NCI-H1105 (cell line): ENCODE measurements around the gene SAA2.
"Not testable (repeated sequence)": the region's sequence is repeated elsewhere in the genome, so short reads cannot be mapped to it uniquely, and the experiment has no call there.

ENCODE experiments used
- DNase-seq: peaks from one replicate; lab custom pipeline; 2025; lab: John Stamatoyannopoulos, UW

Gene SAA2

DNA sequence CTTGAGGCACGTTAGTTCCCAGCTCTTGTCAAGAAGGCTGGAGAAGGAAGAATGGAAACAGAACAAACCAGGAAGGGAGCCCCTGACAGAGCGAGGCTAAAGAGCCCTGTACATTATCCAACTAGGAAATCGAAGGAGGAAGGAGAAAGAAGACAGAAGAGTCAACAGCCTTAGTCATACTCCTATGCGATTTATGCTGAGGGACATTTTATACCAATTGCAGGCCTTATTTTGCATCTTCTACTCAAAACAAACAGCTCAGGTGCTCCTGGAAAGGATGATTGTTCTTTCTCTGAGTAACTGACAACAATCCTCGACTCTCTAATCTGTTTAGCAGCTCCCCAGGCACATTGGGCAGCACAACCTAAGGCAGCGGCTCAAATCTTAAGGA lies 1.3 kb downstream of the SAA2 start:
- not testable (repeated sequence) for DNase-seq

DNA sequence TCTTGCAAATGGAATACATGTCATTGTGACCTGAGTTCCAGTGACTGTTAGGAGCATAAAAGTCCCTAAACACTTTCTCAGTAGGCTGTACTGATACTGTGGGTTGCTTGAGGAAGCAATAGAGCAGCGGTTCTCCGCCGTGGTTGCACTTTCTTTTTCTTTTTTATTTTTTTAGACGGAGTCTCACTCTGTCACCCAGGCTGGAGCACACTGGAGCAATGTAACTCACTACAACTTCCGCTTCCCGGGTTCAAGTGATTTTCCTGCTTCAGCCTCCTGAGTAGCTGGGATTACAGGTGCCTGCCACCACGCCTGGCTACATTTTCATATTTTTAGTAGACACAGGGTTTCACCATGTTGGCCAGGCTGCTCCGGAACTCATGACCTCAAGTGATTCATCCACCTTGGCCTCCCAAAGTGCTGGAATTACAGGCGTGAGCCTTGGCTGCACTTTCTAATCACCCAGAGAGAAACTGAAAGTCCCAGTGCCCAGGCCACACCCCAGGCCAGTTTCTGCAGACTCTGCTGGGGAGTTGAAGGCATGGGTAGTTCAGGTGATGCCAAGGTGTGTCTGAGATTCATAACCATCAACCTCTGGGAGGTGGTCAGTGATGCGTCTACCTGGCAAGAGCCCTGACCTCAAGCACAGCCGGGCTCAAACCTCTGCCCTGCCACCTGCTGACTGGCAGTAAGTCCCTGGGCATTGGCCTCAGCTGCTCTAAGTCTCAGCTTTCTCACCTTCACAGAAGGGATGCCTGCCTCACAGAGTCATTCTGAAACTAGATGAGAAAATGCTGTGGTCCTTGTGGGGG lies 1.9 kb downstream of the SAA2 start:
- not testable (repeated sequence) for DNase-seq

DNA sequence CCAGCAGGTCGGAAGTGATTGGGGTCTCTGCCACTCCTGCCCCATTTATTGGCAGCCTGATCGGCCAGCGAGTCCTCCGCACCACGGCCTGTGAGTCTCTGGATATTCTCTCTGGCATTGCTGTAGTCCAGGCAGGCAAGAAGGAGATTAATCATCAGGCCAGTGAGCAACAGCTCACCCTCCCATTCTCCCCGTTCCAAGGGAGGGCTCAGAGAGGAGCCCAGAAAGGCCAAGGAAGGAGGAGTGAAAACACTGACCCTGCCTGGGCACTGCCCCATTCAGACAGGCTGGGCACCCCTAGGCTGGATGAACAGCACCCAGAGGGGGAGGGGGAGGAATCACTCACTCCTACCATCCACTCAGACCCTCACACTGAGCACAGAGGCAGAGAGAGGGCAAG lies 3.1 kb downstream of the SAA2 start:
- DNase-seq, result no peak

DNA sequence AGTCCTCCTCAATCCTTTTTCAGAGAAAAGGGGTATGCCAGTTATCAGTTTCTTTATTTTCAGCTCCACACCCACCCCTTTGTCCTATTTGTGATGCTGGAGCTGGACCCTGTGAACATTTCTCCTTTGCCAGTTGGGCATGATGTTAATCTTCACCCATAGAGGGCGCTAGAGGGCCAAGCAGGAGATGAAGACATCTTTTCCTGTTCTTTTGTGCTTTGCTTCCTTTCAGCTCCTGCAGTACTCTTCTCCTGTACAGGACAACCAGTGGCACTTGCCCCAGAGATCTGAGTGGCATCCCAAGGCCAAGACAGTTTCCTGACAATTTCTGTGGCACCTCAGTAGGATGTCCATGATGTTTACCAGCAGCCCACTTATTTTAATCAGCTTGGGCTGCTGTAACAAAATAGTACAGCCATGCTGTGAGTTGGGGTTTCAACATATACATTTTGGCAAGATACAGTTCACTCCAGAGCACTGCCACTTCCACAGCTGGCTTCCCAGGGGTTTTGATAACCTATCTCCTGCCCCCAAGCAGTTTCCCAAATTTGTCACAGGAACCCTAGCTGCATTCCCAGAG lies 4.6 kb downstream of the SAA2 start:
- DNase-seq, result peak; percentile 54

DNA sequence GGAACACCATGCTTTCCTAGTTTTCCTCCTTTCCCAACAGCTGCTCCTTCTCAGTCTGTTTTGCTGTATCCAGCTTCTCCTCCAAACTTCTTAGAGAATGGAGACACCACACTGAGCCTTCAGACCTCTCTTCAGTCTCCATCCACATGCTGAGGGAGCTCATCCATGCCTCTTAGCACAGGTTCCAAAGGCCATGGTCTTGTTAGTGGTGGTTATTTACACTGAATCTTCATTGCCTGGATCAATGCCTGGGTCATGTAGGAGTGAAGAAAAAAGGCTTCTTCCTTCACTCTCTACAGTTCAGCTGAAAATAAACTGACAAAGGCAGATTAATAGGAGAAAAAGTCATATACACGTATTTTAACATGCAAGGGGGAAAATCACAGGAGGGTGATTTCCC lies 8.8 kb downstream of the SAA2 start:
- DNase-seq, result no peak

DNA sequence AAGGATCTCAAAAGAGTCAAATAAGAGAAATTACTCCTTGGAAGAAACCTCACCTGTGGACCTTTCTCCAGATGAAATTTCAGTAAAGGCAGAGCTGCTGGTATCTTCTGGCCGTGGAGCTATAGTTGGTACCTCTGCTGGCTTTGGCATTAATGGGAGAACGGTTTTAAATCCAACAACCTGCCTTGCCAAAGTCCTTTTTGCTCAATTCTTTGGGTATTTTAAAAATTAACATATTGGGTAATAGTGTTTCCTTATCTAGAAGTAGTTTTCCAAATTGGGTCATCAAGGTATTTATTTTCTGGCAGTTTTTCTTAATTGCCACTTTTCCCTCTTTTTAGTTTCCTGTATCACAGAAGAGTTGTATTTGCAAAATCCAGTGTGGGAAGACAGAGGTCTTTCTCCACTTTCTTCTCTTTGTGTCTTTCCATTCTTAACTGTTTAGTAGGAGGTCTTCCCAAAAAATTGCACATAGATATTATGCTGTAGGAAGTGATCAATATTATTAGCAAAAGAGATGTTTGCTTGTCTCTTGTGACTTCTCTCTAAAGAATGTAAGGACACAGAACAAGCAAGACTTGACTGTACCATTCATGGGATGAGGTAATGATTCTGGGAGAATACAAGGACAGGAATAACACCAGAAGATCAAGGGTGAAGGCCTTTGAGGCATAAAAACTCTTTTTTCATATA lies 11.7 kb downstream of the SAA2 start, which contains the start of gene SAA4:
Gene SAA4 (minus strand): TSS at position 139 of the 693 bp plus-strand sequence. CDS start 876 bp downstream, outside the sequence.
- DNase-seq, result no peak

DNA sequence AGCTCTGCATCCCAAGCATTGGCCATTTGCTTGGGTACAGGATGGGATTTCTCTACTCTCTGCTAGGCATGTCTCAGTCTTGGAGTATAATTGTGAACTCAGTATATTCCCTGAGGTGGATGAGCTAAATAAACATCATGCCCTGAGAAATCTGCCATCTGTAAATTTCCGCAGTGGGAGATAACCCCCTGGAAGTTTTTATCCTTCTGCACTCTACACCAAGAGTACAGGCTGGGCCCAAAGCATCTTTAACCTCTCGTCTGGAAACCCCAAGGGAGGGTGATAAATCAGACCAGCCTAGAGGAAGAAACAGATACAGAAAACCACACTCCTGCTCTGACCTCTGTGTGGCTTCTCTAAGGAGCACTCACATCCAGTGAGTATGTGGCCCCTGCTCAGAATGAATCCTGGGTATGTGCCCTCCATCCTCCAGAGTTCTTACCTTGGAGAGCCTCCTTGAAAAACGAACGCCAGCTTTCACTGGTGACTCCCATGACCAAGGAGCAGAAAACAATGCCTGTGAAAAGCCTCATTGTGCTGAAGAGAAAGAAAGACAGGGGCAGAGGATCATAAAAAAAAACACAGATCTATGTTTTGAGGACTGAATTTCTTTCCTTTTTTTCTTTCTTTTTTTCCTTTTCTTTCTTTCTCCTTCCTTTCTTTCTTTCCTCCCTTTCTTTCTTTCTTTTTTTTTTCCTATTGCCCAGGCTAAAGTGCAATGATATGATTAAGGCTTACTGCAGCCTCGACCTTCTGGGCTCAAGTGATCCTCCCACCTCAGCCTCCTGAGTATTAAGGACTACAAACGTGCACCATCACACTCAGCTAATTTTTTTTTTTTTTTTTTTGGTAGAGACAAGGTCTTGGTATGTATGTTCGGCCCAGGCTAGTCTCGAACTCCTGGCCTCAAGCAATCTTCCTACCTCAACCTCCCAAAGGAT lies 12.8 kb downstream of the SAA2 start:
- DNase-seq, result no peak

DNA sequence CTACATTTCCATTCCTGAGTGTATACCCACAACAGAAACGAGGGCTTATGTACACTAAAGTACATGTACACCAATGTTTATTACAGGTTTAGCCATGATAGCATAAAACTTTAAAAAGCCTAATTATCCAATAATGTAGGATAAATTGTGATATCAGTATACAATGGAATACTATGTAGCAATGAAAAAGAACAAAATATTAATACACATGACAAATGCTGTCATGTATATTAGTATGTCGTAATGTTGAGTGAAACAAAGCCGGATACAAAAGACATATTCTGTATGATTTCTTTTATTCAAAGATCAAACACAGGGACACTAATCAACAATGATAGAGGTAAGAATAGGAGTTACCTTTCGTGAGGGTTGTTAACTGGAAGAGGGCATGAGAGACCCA lies 14.6 kb downstream of the SAA2 start:
- no peak for DNase-seq

DNA sequence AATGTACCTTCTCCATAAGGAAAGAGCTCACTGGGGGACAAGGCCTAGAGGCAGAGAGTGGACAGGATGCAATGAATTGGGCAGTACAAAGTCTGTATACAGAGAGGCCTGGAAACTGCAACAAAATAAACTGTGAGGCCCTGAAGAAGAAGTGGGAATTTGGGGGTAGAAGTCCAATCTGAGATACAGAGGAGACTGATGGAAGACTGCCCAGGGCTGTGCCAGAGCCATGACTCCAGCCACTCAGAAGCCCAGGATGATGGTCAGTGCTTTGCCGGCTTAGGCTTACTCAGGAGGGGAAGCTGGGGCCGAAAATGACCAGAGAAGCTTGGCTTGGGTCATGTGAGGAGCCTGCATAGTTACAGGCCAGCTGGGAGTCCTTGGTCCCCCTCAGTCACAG lies 17.6 kb downstream of the SAA2 start:
- no peak for DNase-seq

DNA sequence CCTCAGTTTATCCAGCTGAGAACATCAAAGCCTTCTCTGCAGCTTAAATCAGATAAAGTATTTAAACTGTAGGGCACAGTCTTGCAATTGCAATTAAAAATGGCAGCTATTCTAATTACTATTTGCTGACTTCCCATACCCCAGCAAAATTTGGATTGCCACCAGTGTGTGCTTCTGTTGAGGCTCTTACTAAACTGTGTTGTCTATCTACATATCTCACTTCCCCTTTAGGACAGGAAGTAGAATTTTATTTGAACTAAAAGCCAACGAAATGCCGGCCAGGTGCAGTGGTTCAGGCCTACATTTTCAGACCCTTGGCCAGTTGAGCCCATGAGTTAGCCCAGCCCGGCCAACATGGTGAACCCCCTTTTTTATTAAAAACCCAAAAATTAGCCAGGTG lies 19.0 kb downstream of the SAA2 start:
- no peak for DNase-seq

DNA sequence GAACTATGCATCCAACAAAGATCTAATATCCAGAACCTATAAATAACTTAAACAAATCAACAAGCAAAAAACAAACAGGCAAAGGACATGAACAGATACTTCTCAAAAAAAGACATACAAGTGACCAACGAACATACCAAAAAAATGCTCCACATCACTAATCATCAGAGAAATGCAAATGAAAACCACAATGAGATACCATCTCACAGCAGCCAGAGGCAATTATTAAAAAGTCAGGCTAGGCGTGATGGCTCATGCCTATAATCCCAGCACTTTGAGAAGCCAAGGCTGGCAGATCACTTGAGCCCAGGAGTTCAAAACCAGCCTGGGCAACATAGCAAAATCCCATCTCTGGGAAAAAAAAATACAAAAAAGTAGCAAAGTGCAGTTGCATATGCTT lies 22.6 kb downstream of the SAA2 start:
- DNase-seq, result no peak

DNA sequence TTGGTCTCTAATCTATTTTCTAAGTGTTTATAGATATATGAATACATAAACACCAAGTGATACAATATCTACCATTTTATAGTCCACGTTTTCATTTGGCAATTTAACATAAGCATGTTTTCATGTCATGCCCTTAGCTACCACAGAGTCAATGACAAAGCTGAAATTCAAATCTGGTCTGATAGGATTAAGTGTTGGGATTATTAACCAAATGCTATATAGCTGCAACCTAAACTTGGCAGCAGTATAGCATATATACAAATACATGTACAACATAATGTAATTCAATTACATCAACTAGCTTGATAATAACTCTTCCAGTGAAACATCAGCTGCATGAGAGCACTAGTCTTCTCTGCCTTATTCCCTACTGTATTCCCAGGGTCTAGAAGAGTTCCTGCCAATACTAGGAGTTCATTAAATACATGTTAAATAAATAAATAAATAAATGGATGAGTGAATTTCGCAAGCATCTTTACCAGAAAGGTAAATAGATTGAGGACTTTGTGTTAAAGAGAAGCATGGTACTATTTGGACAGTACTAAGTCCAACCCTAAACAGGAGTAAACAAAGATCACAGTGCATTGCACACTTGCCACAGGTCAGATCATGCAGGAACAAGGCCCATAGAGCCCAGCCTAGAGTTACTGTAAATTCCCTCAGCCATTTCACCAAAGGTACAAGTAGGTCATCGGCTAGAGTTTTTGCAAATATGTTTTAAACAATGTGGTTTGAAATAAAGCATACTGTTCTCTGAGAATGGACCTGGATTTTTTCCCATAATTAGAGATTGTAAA lies 24.7 kb downstream of the SAA2 start:
- DNase-seq, result no peak

DNA sequence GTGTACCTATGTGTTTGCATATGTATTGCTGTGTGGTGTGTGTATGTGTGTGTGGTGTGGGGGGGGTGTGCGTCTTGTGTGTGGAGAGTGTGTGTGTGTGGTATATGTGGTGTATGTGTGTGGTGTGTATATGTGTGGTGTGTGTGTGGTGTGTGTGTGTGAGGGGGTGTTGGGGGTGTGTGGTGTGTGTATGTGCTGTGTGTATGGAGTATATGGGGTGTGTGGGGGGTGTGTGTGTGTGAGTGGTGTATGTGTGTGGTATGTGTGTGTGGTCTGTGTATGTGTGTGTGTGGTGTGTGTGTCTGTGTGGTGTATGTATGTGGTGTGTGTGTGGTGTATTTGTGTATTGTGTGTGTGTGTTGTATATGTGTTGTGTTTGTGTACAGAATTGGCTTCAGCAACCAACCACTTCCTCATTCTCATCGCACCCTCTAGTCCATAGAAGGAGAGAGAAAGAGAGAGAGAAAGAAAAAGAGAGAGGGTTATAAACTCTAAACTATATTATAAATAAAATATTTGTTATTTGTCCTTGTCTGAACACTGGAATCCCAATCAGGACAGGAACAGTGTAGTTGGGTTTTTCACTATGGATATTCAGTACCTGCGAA lies 25.6 kb downstream of the SAA2 start:
- no peak for DNase-seq

DNA sequence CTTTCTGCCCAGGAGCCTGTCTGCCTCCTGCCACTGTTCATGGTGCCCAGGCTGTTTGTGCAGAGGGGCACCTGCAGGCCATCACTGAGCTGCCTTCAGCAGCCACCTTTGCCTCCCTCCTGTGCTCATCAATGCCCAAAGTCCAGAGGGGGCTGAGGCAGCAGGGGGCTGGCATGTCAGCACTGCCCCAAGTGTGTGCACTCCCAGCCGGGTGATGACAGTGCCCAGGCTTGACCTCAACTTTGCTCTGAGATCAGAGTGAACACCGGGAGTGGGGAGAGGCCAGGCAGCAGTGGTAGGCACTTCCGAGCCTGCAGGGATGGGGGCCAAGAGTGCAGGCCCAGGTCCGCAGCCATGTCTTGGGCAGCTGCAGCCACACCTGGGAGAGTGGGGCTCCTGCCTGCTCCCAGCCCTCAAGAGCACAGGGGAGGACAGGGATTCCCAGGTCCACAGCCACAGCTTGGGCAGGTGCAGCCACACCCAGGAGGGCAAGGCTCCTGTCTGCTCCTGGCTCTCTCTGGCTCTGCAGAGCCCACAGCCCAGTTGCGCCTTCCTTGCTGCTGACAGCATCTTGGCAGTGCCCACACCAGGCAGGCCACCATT lies 27.1 kb downstream of the SAA2 start:
- no peak for DNase-seq

DNA sequence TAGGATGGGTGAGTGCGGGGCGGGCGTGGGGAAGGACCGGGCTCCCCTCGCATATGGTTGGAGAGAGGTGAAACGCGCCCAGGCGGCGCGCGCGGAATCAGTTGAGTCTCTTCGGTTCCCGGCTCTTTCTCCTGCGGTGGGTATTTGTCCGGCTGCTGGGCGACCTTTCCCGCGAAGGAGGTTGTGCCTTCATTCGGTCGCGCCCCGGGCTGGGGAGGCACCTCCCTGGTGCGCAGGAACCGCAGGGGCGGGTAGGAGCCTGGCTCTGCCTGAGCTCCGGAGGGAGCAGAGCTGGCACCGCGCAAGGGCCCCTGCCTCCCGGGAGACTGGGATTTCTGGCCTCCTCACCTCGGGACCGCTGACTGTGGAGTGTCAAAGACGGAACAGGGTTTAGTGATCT lies 39.4 kb downstream of the SAA2 start:
- no peak for DNase-seq

DNA sequence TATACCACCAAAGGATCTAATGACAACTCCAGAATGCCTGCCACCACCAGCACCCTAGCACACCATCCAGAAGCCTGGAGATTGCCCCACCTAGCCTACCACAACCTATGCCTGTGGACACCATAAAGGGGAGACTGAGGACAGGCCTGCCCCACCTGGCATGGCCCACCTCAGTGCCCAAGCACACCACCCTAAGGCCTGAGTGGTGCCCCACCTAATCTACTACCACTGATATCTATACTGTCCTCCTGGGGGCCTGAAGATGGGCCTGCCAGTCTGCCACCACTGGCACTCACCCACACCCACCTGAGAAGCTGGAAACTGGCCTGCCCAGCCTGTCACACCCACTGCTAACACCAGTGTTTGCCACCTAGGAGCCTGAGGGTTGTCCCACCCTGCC lies 43.7 kb downstream of the SAA2 start:
- DNase-seq, result no peak

DNA sequence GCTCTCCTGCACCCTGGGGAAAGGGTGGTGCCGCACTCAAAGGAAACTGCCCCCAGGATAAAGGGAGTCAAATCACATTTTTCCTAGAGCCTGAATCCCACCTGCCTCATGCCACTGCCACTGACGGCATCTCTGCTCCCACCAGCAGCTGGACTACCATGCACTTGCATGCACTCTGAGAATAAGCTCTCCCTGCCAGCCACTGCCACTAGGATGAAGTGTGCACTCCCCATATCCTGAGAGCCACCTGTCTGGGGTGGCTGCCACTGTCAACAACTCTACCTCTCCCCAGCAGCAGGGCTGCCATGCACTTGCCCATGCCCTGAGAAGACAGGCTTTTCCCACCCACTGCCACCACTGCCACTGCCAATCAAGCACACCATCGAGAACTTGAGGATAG lies 44.2 kb downstream of the SAA2 start:
- no peak for DNase-seq

DNA sequence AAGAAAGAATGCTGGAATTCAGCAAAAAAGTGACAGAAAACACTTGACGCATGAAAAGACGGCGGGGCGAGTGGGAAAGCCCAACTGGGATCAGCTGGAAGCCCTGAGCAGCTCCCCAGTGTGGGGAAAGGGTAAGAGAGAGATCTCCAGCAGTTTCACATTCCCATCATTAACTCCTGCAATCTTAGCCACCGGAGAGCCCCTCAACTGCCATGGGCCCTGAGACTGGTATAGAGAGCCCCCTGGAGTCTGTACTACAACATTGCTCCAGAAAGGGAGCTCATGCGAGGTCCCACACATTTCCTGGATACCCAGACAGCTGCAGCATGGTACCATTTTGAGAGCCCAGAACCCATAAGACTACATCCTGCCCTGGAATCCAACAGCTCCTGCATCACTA lies 44.7 kb downstream of the SAA2 start:
- no peak for DNase-seq

DNA sequence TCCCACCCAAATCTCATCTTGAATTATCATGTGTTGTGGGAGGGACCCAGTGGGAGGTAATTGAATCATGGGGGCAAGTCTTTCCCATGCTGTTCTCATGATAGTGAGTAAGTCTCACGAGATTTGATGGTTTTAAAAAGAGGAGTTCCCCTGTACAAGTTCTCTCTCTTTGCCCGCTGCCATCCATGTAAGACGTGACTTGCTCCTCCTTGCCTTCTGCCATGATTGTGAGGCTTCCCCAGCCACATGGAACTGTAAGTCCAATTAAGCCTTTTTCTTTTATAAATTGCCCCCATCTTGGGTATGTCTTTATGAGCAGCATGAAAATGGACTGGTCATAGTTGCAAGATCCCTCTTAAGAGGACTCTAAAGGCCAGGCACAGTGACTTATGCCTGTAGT lies 50.7 kb downstream of the SAA2 start:
- DNase-seq, result not testable (repeated sequence)

DNA sequence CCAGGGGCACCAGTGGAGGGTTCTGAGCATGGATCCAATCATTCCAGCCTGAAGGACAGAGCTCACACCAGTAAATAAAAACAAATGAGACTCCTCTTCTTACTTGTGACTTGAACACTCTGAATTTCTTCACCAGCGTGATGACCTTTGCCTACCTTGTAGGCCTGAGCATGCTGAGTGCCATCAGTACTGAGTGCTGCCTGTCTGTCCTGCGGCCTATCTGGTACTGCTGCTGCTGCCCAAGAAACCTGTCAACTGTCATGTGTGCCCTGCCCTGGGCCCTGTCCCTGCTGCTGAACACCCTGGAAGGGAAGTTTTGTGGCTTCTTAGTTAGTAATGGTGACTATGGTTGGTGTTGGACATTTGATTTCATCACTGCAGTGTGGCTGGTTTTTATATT lies 51.9 kb downstream of the SAA2 start:
- no peak for DNase-seq
